MM.1S (cell line): ENCODE results near the gene ARF1.

Experiments used
- DNase-seq: peaks from one replicate; pipeline ENCODE4 v3.0.0-alpha.2; 2015
- H2AFZ ChIP-seq: fragments of 300-600 bp; sonication (generic); 2 replicates; pipeline ENCODE4 v1.6.0; 2016; ENCODE audit warnings: antibody characterized with exemption, low read length
- H3F3A ChIP-seq: fragments of 300-600 bp; sonication (generic); 2 replicates; pipeline ENCODE4 v1.6.1; 2016; ENCODE audit warnings: mild to moderate bottlenecking, antibody characterized with exemption, low read length, moderate library complexity, mixed read lengths; ENCODE audit not compliant: insufficient read depth
- H3K27ac ChIP-seq: fragments of 300-600 bp; sonication (generic); 2 replicates; pipeline ENCODE4 v1.5.1; 2016; ENCODE audit warnings: mild to moderate bottlenecking, low read length
- H3K27me3 ChIP-seq: fragments of 300-600 bp; sonication (generic); replicated peaks from 2 replicates; pipeline ENCODE4 v1.6.0; 2016; ENCODE audit warnings: low read length; ENCODE audit not compliant: insufficient read depth
- H3K36me3 ChIP-seq: fragments of 300-600 bp; sonication (generic); replicated peaks from 2 replicates; pipeline ENCODE4 v1.6.1; 2016; ENCODE audit warnings: mild to moderate bottlenecking, low read length, mixed read lengths; ENCODE audit not compliant: insufficient read depth
- H3K4me1 ChIP-seq: fragments of 300-600 bp; sonication (generic); 2 replicates; pipeline ENCODE4 v1.6.1; 2016; ENCODE audit warnings: low read length, mixed read lengths
- H3K4me2 ChIP-seq: fragments of 300-600 bp; sonication (generic); 2 replicates; pipeline ENCODE4 v1.6.0; 2016; ENCODE audit warnings: low read depth, low read length
- H3K4me3 ChIP-seq: fragments of 300-600 bp; sonication (generic); 2 replicates; pipeline ENCODE4 v1.5.1; 2016; ENCODE audit warnings: low read length, mixed read lengths
- H3K79me2 ChIP-seq: fragments of 300-600 bp; sonication (generic); 2 replicates; pipeline ENCODE4 v1.6.1; 2016; ENCODE audit warnings: mixed run types, low read length, mixed read lengths
- H3K9ac ChIP-seq: fragments of 300-600 bp; sonication (generic); 2 replicates; pipeline ENCODE4 v1.6.1; 2016; ENCODE audit warnings: low read length, mixed read lengths
- H3K9me2 ChIP-seq: fragments of 300-600 bp; sonication (generic); replicated peaks from 2 replicates; pipeline ENCODE4 v1.6.1; 2016; ENCODE audit warnings: mild to moderate bottlenecking, low read length, mixed read lengths; ENCODE audit not compliant: insufficient read depth
- H3K9me3 ChIP-seq: fragments of 300-600 bp; sonication (generic); replicated peaks from 2 replicates; pipeline ENCODE4 v1.6.1; 2016; ENCODE audit warnings: mild to moderate bottlenecking, low read length, mixed read lengths; ENCODE audit not compliant: insufficient read depth
- H4K20me1 ChIP-seq: fragments of 300-600 bp; sonication (generic); 2 replicates; pipeline ENCODE4 v1.6.1; 2016; ENCODE audit warnings: mild to moderate bottlenecking, low read length, moderate library complexity, mixed read lengths; ENCODE audit not compliant: insufficient read depth
- CTCF ChIP-seq: fragments of 300-600 bp; sonication (generic); IDR thresholded peaks from 2 replicates; pipeline ENCODE4 v1.5.1; 2016; ENCODE audit warnings: antibody characterized with exemption, low read length, mixed read lengths
- EZH2 ChIP-seq: fragments of 300-600 bp; sonication (generic); optimal IDR thresholded peaks from 2 replicates; pipeline ENCODE3; 2017; ENCODE audit warnings: low read depth, mild to moderate bottlenecking, antibody characterized with exemption, low read length, mixed read lengths
- EZH2phosphoT487 ChIP-seq: fragments of 300-600 bp; sonication (generic); IDR thresholded peaks from 2 replicates; pipeline ENCODE4 v1.6.1; 2018; ENCODE audit warnings: antibody characterized with exemption, low read length

Gene ARF1

DNA sequence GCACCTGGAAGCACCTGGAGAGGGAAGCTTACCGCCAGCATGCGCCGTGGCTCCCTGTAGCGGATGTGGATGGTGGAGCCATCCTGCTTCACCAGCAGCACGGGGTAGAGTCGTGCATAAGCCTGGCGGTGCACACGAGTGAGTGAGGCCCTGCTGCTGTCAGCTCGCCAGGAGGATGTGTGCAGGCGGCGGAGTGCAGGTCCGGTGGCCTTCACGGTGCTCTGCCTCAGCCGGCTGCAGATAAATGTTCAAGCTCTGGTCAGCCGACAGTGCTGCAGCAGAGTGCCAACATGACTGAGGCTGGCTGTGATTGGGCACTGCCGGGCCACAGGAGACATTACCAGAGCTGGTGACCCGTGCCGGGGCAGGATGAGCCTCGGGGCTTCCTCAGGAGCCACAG is 25.1 kb downstream of the ARF1 start:
- DNase-seq = no peak
- peaks cover 35% of the 10 kb centered on the region for H3F3A ChIP-seq
- no peaks in the 10 kb centered on the region for H4K20me1 ChIP-seq
- H3K4me2 ChIP-seq = peak overlapping the region; percentile 99; the same call in 1 of the 2 replicates
- H3K9me3 ChIP-seq = no peaks in the 10 kb centered on the region
- H3K9ac ChIP-seq = no peak overlapping the region
- H3K4me3 ChIP-seq = no peak overlapping the region
- no peak for TF ChIP-seq CTCF
- no peak for TF ChIP-seq EZH2phosphoT487
- no peak for TF ChIP-seq EZH2
- no peaks in the 10 kb centered on the region for H3K27me3 ChIP-seq
- no peak overlapping the region for H3K27ac ChIP-seq
- H3K79me2 ChIP-seq = peaks cover 46% of the 10 kb centered on the region
- no peaks in the 10 kb centered on the region for H3K9me2 ChIP-seq
- 0 out of 2 replicates have a peak, but pooled peaks cover 3% of the 10 kb centered on the region for H3K36me3 ChIP-seq
- H2AFZ ChIP-seq = no peak overlapping the region
- peaks cover 32% of the 10 kb centered on the region for H3K4me1 ChIP-seq

DNA sequence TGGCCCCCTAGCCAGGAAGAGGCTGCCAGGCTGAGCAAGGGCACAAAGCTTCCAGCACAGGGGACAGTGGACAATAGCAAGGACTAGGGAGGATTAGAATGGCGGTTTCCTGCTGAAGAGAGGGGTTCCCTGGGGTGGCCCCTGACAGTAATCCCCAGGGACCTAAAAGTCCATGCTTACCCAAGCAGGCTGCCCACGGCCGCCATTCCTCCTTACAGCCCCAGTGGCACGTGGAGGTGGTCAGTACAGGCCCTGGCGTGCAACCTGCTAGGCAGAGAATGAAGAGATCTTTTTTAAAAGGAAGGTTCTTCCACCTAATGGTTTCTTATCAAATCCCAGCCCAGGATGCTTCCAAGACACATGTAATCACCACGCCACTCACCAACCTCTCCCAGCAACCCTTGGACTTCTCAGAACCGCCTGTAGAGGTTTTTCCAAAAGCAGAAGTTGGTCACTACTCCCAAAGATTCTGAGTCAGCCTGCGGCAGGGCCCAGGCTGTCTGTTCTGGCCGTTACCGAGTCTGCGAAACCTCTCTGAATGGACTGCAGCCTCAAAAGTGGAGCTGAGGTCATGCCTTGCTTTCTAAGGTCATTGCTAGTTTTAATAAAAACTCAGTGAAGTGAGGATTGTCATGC is 25.7 kb downstream of the ARF1 start:
- Histone ChIP-seq H3K9ac (peak overlapping the region; percentile 99), H3K4me1 (peaks cover 35% of the 10 kb centered on the region), H3K9me3 (no peaks in the 10 kb centered on the region), H3K9me2 (no peaks in the 10 kb centered on the region), H3K27me3 (no peaks in the 10 kb centered on the region), H3K36me3 (0 out of 2 replicates have a peak, but pooled peaks cover 3% of the 10 kb centered on the region), H3K27ac (peak overlapping the region; percentile 59; the same call in 1 of the 2 replicates), H3K4me3 (peak overlapping the region; percentile 100), H3K4me2 (peak overlapping the region; percentile 99), H3K79me2 (peaks cover 42% of the 10 kb centered on the region), H3F3A (peaks cover 31% of the 10 kb centered on the region), H4K20me1 (no peaks in the 10 kb centered on the region), H2AFZ (no peak overlapping the region)
- DNase-seq = no peak
- TF ChIP-seq CTCF = no peak
- TF ChIP-seq EZH2 = no peak
- no peak for TF ChIP-seq EZH2phosphoT487

GRCh38 chr1:228108742-228109072 is 26.2 kb downstream of the ARF1 start:
- H3K9me2 ChIP-seq = no peaks in the 10 kb centered on the region
- peak overlapping the region; percentile 85 for H2AFZ ChIP-seq
- peaks cover 30% of the 10 kb centered on the region for H3F3A ChIP-seq
- peak overlapping the region; percentile 100 for H3K4me3 ChIP-seq
- 0 out of 2 replicates have a peak, but pooled peaks cover 3% of the 10 kb centered on the region for H3K36me3 ChIP-seq
- TF ChIP-seq EZH2 (no peak), CTCF (no peak), EZH2phosphoT487 (no peak)
- no peaks in the 10 kb centered on the region for H3K9me3 ChIP-seq
- H3K79me2 ChIP-seq = peaks cover 42% of the 10 kb centered on the region
- peak overlapping the region; percentile 59 for H3K27ac ChIP-seq
- H3K27me3 ChIP-seq = no peaks in the 10 kb centered on the region
- peaks cover 34% of the 10 kb centered on the region for H3K4me1 ChIP-seq
- DNase-seq = no peak
- H4K20me1 ChIP-seq = no peaks in the 10 kb centered on the region
- peak overlapping the region; percentile 99 for H3K4me2 ChIP-seq
- H3K9ac ChIP-seq = peak overlapping the region; percentile 99
